B cell (primary cell): Measurements from ENCODE around the gene ITPR2.

Source experiments
- EZH2 ChIP-seq: IDR thresholded peaks from 2 replicates; pipeline ENCODE4 v1.6.1; 2012; ENCODE audit warnings: borderline replicate concordance, low read depth, mild to moderate bottlenecking, moderate library complexity, low read length; ENCODE audit not compliant: insufficient read depth, poor library complexity, severe bottlenecking
- TF ChIP-seq, protein P1 (sequence below): fragments of 200-600 bp; IDR thresholded peaks from one replicate; pipeline ENCODE4 v1.8.0; 2022; ENCODE audit warnings: antibody characterized with exemption, mild to moderate bottlenecking

DNA sequence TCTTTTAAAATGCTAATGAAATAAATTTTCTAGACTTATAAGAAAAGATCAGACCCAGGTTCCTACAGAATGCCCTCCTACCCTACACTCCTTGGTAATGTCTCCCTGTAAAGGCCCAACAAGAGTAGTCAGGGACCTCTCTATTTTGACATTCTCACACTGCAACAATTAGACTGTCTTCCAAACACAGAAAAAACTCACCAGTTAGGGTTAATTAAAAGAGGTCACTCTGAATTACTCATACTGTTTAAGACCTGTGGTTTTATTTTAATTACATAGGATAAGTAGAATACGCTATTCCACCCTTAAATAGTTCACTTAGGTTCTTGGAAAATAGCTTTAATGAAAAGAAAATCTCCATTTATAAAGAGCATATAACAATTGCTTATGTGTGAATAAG lies 142.4 kb downstream of the ITPR2 start:
- TF ChIP-seq, protein P1, sequence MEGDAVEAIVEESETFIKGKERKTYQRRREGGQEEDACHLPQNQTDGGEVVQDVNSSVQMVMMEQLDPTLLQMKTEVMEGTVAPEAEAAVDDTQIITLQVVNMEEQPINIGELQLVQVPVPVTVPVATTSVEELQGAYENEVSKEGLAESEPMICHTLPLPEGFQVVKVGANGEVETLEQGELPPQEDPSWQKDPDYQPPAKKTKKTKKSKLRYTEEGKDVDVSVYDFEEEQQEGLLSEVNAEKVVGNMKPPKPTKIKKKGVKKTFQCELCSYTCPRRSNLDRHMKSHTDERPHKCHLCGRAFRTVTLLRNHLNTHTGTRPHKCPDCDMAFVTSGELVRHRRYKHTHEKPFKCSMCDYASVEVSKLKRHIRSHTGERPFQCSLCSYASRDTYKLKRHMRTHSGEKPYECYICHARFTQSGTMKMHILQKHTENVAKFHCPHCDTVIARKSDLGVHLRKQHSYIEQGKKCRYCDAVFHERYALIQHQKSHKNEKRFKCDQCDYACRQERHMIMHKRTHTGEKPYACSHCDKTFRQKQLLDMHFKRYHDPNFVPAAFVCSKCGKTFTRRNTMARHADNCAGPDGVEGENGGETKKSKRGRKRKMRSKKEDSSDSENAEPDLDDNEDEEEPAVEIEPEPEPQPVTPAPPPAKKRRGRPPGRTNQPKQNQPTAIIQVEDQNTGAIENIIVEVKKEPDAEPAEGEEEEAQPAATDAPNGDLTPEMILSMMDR: no peak
- no peak for TF ChIP-seq EZH2
